Forelimb muscle (tissue), 1 donor: ENCODE results near the gene IGFBP5. TPM values are rescaled to one million over a fixed set of nuclear protein-coding genes. Genes with fewer than 3 reads are reported as not detected.

Experiments
- DNase-seq: peaks from one replicate; pipeline ENCODE4 v3.0.0-alpha.2; 2013; ENCODE audit warnings: low read depth
- polyA plus RNA-seq: library from polyadenylated mRNA; unstranded; fragments of 120-200 nt; gene quantifications from one replicate; pipeline ENCODE4 v1.2.1, GENCODE V29; 2013; ENCODE audit not compliant: insufficient read length

Gene IGFBP5
- polyA plus RNA-seq, 1 donor: 468 TPM

DNA sequence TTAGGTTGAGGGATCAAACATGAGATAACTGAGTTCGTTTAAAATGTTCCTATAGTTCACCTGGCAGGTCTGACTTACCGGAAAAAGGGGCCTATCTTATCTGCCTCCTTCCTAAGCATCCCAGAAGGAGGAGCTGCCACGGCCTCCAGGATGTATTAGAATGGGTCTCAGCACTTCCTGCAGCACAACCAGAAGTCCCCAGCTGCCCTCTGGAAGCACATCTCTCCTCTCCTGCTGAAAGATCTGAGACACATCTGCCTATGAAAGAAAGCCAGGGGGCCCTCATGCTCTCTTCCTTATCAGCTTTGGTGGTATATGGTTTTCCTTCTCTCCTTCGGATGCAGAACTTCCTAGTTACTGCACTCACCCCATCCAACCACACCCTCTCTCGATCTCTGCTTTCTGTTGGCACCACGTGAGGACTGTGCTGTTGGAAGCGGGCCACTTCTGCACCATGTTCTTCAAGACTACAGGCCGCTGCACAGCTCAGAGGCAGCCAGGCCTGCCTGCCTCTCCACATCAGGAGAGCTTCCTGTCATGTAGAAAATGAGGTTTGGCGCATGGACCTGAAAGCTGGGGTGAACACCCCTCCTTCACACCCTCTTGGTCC, 6.5 kb downstream of the IGFBP5 start:
- DNase-seq: no peak

DNA sequence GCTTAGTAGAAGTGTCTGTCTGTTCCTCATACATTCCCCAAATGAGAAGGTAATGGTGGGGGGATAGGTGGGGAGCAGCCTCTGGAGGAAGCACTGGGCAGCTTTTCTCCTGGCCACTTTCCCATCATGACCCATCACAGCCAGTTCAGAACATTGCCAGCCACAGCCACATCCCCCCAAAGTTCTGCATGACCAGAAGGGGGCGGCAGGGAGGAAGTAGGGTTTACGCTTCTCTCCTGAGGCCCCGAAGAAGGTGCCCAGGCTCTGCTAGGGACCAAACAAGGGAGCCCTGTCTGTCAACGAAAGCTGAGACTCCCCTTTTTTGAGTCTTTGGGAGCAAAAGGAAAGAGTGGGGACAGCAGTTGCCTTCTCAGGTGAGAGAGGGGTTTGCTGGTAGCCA, 7.7 kb downstream of the IGFBP5 start:
- no peak for DNase-seq

DNA sequence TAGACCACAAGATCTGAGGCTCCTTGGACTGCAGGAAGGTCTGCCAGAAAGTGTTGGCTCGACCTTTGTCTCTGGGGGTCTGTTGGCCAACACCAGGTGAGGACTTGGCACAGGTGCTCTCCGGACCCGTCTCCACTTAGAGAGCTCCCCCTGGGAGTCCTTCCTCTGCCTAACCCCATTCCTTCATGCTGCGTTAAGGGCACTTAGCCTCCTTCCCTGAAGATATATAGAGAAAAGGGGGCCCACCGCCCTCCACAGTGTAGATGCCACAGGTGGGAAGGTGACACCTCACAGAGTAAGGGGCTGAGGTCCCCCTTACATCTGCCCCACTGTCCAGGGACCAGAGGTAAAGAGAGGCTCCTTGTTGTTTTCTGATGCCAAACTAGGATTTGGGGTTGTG, 8.2 kb downstream of the IGFBP5 start:
- no peak for DNase-seq

DNA sequence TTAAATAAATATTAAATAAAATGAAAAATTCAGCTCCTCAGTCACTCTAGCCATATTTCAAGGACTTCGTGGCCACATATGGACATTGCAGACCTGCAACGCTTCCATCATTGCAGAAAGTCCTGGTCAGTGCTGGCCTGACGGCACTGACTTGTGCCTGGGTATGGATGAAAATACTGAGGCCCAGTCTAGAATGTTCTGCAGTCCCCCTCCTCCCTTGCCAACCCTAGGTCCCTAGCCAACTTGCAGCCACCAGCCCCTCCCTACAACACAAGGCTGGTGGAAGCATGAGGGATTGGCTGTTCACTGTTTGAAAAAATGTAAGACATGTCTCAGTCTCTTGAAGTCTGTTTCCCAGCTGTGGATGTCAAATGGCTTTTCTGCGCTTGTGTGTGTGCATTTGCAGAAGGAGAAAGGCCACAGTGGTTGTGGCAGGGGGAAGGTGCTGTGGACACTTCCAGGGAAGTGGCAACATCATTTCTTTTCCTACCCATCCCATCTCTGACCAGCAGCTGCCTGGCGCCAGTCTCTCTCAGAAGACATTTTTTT, 9.9 kb downstream of the IGFBP5 start:
- DNase-seq: no peak

DNA sequence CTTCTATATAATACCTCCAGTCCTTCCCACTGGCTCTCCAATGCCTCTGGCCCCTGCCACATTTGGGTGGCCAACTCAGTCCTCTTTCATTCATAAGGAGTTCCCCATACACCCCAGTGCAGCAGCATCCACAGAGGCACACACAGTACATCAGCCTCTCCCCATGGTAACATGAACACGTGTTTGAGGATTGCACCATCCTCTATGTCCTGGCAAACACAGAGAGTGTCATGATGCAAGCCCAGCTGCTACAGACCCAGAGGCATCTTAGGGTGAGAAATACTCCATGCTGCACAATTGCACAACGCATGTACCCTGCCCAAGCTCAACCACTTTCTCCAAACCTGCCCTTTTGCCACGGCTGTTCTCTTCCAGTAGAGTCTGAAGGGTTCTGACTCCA, 11.5 kb downstream of the IGFBP5 start:
- no peak for DNase-seq

DNA sequence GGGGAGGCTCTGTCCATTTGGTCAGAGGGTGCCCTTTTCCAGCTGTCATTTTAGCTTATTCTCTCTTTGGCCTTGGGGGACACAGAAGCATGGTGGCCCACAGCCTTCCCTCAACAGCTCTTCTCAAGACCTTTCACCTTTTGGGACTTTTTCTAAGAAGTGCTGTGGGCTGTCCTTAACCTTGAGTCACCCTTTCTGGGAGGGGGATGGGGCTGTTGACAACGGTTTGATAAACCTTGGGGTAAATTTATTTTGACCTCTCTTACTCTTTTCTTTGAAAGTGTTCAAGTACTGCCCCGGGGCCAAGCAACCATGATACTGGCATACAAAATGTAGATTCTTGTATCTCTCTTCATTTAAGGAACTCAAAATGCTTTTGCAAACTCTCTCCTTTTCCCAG, 13.7 kb downstream of the IGFBP5 start:
- no peak for DNase-seq

DNA sequence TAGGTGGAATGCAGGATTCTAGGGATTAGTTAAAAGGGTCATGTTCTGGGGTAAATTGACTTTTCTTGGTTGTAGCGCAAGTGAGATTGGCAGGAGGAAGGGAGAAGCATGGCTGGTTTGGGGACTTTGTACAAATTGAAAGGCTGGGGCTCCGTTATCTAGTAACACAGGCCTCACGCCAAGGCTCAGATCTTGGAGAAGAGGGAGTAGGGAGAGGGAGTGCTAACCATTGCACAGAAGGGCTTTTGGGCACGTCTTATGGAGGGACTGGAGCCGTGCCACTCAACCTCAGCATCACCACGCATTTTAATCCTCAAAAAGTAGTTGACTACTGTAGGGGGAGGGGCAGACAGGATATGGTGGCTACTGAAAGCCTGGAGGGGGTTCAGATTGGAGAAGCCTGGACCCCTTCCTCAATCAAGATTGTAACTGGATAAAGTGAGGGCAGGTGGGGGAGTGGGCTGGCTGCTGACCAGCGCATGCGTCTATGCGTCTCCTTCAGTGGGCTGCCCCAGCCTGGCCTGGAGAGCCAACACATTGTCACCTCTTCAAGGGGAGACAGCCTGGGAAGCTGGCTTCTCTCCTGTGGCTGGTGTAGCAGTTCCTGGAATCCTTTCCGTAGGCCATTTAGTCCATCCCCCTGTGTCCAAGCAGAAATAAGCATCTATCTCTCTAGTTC, 14.3 kb downstream of the IGFBP5 start:
- DNase-seq: no peak

DNA sequence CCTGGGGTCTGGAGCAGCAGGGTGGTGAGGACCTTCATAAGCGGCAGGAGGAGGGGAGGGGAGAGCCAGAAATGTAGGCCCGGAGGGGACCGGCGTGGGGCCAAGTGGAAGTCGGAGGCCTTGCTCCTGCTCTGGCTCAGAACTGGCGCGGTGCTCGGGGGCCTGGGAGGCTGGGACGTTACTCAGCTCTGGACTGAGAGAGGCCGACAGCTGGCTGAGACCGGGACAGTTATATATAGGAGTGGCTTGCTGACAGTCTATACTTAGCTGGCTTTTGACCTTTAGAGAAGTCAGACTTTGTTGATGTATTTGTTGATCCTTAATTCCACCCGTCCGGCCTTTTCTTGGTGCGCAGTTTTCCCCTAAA, 15.7 kb downstream of the IGFBP5 start:
- DNase-seq: no peak

DNA sequence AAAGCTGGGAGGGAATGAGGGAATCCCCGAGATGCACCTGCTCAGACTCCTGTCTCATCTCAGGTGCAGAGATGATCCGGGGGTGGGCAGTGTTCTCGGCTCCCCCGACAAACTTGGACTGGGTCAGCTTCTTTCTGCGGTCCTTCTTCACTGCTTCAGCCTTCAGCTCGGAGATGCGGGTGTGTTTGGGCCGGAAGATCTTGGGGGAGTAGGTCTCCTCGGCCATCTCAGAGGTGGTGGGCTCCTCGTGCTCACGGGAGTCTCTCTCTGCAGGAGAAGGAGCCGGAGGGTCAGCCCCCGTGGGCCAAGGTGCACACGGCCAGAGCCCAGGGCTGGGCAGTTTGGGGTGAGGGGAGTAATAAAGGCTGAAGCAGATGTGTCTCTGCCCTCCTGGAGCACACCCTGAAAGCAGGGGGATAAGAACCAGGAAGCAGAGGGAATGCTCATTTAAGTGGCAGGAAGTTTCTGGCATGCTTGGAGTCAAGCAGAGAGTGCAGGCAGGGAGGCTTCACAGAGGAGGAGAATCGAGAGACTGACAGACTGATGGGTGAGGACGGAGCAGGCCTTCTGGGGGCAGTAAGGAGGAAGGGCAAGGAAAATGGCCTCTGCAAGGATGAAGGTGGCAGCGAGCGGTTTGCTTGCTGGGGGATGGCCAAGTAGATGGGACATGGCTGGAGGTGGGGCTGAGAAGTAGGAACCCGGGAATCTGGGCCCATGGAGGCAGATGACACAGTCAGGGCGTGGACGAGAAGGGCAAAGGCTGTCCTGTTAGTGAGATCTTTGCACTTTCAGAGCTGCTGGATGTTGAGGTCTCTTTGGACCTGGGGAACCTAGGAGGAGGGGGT, 16.3 kb downstream of the IGFBP5 start:
- no peak for DNase-seq

DNA sequence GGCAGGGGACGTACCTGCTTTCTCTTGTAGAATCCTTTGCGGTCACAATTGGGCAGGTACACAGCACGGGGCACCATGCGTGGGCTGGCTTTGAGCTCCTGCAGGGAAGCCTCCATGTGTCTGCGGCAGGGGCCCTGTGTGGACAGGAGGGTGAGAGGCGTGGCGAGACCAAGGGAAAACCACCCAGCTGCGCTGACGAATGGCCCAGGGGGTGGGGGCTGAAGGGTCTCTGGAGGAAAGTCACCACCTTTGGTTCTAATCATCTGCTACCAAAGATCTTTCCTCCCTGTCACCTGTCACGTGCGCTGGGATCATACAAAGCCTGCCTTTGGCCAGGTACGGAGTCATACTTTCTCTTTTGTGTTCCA, 17.3 kb downstream of the IGFBP5 start:
- DNase-seq: no peak

DNA sequence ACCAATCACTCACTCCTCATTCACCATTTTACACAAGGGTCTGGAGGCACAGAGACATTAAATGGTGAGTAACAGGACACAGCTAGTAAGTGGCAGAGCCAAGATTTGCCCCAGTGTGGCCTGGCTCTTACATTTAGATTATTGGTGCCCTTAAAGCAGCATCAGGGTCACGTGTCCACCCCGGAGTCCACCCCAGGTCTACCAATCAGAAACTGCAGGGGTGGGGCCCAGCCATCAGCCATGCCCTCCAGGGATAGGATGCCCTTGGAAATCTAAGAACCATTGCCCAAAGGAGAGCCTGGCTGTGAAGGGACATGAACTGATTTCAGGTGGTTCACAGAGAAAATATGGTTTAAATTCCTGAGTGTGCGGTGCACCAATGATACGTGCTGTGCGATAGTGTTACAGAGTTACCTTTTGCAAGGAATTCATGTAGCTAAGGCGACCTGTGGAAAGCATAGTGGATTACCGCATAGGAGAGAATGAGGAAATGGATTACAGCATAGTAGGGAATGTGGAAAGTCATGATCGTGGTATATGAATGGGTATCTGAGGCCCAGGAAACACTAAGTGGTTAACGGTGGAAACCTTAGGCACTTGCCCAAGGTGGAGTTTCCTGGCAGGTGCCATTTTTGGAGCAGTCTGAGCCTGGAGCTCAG, 17.8 kb downstream of the IGFBP5 start:
- no peak for DNase-seq

DNA sequence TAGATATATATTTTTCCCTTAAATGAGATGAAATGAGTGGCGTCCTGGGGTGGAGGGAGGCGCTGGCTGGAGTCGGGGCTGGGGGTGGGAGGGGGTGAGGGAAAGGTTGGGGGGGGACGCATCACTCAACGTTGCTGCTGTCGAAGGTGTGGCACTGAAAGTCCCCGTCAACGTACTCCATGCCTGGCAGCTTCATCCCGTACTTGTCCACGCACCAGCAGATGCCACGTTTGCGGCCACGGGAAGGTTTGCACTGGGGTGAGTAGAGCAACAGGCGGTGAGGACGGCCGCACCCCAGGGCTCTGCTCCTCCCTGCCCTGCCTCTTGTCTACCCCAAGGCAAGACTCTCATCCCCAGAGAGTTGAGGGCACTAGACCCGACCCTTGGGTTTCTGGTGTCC, 18.7 kb downstream of the IGFBP5 start:
- no peak for DNase-seq

DNA sequence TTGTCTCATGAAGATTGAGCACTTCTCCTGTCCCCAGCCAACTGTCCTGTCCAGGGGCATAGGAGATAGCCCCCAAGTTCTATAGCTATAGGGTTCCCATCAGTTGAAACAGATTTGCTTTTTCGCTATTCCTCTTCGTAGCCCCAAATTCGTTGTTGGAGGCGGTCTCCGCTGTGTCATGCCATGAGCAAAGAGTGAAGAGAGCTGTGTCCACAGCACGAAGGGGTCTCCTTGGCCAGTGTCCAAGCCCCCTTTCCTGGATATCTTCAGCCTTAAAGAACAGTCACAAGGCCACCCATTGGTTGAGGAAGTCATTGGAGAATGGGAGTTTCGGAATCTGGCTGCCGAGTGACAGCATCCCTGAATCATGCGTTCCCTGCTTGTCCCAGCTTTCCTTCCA, 21.0 kb downstream of the IGFBP5 start:
- DNase-seq: no peak

DNA sequence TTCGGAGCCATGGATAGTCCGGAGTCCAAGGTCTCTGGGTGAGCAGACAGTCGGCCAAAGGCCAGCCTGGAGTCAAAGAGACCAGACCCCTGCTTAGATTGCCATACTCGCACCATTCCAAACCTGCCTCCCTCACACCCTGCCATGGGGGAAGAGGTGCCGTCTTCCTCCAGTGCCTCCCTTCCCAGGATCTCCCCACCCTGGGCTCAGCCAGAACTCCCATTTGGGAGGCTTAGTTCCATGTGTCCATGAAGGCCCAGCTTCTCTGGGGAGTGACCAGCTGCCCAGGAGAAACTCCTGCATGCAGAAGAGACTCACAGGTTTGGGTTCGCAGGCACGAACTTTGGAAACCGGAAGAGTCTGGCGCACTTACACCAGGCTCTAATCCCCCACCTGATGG, 21.7 kb downstream of the IGFBP5 start:
- DNase-seq: no peak

DNA sequence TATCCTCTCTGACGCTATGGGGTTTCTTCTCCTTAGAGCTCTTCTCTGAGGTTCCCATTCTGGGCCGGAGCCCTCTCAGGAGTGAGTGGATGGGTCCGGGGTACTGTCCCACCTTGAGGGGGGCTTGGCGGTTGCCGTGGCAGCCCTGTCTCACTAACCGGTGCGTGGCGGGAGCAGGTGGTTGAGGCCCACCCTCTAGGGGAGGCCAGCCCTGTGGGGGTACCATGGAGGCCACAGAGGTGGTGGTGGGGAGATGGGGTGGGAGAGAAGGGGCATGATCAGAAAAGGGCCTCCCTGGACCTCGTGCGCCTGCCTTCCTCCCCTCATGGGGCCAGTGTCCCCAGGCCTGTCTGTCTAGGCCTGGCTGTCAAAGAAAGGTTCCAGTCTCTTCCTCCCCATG, 22.3 kb downstream of the IGFBP5 start:
- no peak for DNase-seq

DNA sequence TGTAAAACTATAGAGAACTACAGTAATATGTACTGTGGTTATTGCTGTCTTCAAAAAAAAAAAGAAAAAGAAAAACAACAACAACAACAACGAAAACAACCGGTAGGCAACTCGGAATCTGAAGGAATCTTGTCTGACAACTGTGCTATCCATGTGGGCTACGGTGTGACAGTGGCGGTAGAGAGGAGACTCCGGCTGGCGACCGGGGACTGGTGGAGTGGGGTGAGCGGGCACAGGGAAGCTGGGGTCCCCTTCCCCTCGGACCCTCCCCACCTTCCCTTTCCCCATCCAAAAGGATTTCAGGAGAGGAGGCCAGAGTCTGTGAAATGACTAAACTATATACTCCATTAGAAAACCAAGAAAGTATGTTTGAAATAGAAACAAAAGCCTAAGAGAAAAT, 22.9 kb downstream of the IGFBP5 start:
- no peak for DNase-seq

DNA sequence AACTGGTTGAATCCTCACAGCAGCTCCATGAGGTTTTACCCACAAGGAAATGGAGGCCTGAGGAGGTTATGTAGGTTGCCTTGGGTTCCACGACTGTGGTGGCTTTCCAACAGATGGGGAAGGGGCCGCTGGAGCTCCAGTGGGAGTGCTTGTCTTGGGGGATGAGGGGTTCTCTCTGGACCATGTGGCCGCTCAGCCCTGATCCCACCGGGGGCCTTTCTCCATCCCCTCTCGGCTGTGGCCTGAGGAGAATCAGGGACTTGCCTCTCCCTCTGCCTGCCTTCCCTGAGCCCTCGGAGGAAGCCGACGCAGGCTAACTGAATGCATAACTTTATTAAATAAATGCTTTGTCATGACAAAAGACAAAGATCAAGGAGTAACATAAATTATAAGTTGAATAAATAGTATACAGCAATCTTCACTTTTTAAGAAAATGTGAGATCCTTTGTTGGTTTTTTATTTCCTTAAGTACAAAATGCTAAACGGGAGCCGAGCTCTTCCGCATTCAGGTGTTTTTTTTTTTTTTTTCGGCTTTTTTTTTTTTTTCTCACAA, 23.5 kb downstream of the IGFBP5 start:
- no peak for DNase-seq

DNA sequence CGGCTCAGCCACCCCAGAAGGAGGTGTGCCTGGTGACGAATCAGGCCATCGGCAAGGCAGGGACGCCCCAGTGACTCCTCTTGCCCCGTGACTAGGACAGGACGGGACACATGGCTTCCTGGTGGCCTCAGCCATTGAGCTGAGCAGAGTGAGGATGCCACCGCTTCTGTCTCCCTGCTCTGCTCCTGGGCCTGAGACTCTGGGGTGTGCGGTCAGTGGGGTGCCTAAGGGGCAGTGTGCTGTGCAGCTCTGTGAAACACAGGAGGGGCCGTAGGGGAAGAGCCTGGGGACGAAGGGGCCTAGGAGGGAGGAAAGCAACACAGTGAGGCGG, 24.3 kb downstream of the IGFBP5 start:
- DNase-seq: no peak

DNA sequence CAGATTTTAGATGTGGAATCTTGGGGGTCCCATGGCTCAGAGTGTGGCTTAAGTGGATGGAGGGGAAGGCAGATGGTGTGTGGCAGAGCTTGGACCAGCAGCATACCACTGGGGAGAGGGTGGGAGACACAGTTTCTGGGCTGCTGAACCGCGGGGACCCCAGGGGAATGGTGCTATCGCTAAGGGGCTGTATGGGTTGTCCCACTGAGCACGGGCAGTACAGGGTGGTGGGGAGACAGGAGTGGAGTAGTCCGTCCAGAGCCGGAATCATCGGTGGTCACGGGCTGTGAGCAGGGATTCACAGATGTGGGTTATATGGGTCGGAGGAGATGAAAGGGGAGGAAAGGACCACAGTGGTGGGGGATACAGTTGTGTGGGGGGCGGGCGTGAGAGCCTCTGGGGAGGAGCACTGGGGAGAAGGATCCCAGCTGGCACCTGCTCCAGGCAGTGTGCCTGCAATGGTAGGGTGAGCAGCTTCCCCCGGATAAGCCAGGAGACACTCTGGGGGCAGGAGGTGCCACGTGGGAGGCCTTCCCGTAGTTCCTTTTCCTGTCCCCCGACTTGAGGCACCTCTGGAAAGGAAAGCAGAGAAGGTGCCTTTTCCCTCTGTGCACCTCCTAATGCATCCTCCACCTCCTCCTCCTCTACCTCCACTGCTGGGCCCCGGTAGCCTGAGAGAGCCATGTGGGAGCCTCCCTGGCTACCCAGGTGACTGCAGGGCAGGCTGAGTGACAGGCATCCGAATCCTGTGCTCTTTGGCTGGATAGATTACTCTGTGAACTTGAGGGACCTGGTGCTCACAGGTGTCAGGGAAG, 24.9 kb downstream of the IGFBP5 start:
- DNase-seq: no peak

DNA sequence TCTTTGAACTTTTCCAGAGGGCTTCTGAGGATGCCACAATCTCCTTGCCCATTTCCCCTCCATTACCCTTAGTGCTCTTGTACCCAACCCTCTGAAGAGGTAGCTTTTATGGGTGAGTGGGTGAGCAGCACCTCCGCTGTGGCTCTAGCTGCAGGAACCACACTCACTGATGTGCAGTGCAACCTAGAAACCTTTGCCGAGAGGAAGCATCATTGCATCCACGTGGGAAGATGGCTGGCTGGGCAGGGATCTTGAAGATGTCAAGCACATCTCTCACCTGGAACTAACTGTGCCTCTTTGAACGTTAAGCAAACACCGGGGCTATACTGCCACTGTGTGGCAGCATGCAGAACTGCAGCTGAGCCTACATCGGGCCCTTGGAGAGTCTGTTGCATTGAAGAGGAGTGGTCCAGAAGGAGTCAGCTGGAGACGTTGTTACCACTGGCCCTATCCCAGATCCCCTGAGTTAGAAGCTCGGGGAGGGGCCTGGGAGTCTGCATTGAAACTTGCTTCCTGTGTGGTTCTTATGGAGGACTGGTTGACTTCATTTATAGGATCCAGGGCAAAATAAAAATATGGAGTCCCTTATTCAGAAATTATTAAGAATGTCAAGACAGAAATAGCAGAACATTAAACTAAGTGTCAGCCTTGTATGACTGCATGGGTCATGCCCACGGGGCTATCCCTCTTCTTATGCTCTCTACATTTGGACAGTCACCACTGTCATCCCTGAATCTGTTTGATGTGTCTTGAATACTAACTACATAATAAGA, 28.7 kb downstream of the IGFBP5 start:
- no peak for DNase-seq

DNA sequence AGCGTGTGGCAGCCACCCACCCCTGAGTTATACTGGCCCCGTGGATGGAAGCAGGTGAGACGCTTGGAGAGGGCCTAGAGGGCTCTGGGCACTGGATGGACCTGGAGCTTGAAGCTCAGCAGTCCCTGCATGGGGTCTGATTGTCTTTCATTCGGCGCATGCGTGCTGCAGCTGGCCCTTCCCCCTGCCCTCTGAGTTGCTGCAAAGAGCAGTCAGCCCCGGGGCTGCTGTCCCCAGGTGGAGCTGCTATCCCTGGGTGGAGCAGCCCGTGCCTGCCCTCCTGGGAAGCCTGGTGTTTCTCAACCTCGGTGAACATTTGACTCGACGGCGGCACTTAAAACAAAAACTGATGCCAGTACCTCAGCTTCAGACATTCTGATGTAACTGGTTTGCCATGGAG, 29.6 kb downstream of the IGFBP5 start:
- DNase-seq: no peak
